Stimulated activated CD4-positive, alpha-beta T cell treated with anti-CD3 and anti-CD28 coated beads, Interleukin-12 subunit alpha, Interleukin-12 subunit beta, amount 100 ng/mL, for 24 hours (primary cell): Measurements from ENCODE around the gene LATS1.
"Not testable (repeated sequence)": the region's sequence is repeated elsewhere in the genome, so short reads cannot be mapped to it uniquely, and the experiment has no call there.

ENCODE experiments used
- DNase-seq, 2 experiments: peaks; one replicate each; pipeline ENCODE4 v3.0.0-alpha.2; 2020; ENCODE audit warnings: low read depth in 2 of 2

The LATS1 gene

GRCh38 chr6:149728499-149729234, 10.8 kb upstream of the LATS1 start:
- DNase-seq, result no peak

DNA sequence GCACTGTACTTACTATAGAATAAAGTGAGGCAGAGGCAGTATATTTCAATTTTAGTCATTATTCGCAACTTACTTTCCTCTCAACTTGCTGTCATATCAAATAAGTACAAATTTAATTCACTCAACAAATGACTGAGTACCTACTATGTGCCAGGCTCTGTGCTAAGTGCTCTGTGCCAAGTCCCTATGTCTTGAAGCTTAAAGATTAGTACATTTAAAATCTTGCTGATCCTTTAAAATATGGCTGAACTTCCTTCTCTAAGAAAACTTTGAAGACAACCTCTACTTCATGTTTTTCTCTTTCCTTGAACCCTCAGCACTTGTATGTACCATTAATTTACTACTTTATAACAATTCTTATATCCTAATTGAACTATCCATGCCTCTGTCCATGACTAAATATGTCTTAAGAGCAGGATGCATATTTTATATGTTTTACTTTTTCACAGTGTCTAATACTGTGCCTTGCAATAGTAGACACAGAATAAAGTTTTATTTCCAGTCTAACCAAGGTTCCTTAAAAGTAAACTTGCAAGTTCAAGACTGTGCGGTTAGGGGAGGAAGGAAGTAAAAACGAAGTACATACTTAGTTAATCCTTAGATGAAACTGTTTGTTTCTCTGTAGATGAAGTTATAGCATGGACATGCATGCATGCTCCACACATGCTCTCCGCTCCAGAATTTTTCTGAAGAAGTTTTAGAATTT, 10.0 kb upstream of the LATS1 start:
- DNase-seq, result no peak

GRCh38 chr6:149725785-149726184, 7.9 kb upstream of the LATS1 start:
- DNase-seq, result no peak

DNA sequence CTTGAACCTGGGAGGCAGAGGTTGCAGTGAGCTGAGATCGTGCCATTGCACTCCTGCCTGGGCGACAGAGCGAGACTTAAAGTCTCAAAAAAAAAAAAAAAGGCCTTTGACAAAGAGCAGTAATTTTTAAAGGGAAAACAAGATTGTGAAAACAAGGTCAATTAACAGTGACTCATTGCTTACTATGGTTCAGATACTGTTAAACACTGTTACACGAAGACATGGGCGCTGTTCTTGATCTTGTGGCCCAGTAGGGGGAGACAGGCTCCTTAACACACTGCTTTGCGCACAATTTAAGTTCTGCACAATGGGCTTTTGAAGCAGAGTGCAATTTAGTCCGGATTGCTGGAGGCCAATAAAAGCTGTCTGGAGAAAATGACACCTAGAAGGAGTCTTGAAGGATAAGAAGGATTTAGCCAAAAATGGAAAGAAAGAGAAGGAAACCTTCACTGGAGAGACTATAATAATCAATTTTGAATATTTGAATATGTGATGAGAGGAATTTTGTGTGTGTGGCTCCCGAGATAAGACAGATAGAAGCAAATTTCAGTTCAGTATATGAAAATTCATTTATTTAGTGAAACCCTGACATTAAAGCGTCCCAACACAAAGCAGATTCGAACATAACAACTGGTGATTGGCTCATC, 6.0 kb upstream of the LATS1 start:
- no peak for DNase-seq

- no peak for DNase-seq
These were observed 5.4 kb upstream of the LATS1 start for GRCh38 chr6:149723262-149723661.

DNA sequence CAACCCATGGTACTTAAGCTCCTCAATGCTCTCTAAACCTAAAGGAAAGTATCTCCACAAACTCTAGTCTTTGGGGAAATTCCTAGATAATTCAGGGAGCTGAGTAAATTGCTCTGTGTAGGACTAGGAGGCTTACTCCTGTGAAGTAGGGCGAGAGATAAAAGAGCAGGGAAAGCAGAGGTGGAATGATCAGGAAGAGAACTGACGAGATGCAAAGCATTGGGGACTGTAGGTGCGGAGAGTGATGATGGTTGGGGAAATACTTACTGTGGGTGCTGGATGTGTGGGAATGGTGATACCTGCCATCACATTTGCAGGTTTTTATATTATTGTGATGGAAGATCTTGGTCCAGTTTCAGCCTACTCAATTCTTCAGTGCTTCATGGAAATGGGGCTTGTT, 1.6 kb upstream of the LATS1 start:
- DNase-seq, result no peak

- no peak for DNase-seq
These were observed 680 bp downstream of the LATS1 start for GRCh38 chr6:149717255-149717587.

GRCh38 chr6:149716181-149716963, 1.5 kb downstream of the LATS1 start:
- no peak for DNase-seq

GRCh38 chr6:149714442-149714841, 3.5 kb downstream of the LATS1 start:
- DNase-seq, result no peak

DNA sequence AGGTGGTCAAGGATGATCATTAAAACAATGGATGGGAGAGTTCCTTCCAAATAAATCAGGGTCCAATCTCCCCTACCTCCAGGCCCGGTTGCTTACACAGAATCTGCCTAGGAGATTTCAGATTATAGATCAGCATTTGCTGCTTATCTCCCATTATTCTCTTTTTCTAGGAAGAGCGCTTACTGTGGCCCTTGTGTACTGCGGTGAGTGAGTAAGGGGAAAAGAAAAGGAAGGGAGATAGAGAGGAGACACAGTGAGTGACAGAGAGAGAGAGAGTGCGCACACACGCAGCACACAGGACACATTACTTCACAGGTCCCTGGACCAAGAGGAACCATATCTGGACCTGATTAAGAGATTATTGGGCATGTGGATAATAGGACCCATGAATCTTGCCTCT, 6.2 kb downstream of the LATS1 start:
- DNase-seq, result no peak

DNA sequence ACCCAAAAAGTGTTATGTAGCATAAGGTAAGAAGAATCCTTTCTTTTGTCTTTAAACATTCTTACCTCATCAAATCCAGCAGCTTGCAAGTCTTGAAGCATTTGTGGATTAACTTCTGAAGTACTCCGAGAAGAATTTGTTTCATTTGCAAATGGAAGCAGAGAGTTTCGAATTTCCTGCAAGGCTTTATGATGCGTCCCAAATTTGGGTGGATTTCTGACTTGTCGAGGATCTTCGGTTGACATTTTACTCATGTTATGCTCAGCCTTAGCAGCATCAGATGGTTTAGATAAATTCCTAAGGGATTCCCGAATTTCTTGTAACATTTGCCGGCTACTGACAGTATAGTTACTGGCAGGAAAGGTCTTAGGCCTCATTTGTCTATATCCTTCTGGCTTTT, 16.2 kb downstream of the LATS1 start:
- DNase-seq, result no peak

- no peak for DNase-seq
These were observed 18.8 kb downstream of the LATS1 start for GRCh38 chr6:149699150-149699549.

- no peak for DNase-seq
These were observed 19.7 kb downstream of the LATS1 start for GRCh38 chr6:149698175-149698574.

DNA sequence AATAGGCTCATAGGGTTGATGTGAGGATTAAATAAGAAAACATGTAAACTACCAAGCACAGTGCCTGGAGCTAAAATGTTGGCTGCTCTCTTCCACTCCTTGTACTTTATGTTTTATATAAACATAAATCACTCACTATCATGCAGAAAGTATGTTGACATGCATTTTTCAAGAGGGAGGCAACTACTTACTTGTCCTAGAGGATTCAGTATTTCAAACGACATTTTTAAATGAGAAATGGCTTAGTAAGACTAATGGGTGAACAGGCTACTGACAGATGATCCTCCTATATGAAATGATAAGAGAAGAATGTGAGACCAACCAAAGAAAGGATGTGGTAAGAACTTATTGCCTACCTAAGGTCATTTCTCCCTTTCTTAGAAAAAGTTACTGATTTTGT, 21.0 kb downstream of the LATS1 start:
- no peak for DNase-seq

GRCh38 chr6:149694921-149695320, 23.0 kb downstream of the LATS1 start:
- DNase-seq, result no peak

DNA sequence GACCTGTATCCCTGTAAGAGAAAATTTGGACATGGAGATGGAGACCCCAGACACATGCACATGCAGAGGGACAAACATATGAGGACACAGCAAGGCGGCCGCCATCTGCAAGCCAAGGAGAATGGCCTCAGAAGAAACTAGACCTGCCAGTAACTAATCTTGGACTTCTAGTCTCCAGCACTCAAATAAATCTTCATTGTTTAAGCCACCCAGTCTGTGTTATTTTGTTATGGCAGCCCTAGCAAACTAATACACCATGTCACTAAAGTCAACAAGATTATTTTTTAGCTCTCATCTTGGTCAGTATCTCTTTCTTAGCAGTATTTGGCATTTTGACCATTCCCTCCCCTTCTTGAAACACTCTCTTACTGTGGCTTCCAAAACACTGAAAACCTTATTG, 26.7 kb downstream of the LATS1 start:
- DNase-seq, result no peak

- no peak for DNase-seq
These were observed 31.7 kb downstream of the LATS1 start for GRCh38 chr6:149686230-149686629.

- DNase-seq, result no peak
These were observed 34.5 kb downstream of the LATS1 start for GRCh38 chr6:149683256-149683859.

DNA sequence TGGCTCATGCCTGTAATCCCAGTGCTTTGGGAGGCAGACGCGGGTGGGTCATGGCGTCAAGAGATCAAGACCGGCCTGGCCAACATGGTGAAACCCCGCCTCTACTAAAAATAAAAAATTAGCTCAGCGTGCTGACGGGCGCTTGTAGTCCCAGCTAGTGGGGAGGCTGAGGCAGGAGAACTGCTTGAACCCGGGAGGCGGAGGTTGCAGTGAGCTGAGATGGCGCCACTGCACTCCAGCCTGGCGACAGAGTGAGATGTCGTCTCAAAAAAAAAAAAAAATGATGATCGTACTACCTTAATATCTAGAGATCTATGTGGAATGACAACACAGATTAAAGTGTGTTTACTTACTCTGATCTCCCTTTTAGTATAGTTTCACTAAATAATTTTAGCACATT, 36.1 kb downstream of the LATS1 start:
- not testable (repeated sequence) for DNase-seq

DNA sequence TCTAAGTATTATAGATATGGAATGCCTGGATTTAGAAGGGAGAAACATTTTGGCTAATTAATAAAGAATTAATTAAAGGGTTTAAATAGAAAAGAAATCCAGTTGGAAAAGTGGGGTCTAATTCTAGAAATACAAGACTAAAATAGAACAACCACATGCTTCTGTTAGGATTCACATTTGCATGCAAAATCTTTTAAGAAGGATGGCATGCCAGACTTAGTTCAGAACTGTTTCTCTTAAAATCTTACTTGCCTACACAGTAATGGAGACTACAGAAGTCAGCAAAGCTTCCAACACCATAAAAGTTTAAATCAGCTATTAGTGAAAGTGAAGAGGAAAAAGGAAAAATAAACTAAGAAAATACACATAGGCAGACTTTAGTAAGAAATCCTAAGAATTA, 36.7 kb downstream of the LATS1 start:
- DNase-seq, result no peak

DNA sequence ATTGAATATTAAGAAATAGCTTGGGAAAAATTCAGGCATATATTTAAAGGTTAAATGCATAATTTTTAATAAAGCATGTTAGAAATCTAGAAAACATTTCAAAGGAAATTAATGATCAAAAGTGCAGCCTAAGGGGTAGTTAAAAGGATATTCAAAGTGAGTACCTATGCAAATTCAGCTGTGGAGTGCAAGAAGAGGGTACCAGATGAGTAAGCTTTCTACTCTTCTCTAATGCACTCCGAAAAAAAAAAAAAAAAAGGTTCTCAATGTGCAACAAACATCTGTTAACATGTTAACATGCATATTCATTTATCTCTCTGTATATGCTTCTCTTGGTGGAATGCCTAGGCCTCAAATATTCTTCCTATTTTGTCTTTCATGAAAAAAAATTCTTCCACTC, 37.4 kb downstream of the LATS1 start:
- DNase-seq, result no peak

DNA sequence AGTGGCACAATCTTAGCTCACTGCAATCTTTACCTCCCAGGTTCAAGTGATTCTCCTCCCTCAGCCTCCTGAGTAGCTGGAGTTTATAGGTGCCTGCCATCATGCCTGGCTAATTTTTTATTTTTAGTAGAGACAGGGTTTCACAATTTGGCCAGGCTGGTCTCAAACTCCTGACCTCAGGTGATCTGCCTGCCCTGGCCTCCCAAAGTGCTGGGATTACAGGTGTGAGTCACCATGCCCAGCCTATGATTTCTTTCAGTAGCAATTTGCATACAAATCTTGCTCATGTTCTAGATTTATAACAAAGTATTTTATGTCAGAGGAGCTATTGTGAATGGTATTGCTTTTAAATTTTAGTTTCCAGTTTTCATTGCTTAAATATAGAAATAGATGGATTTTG, 45.6 kb downstream of the LATS1 start:
- not testable (repeated sequence) for DNase-seq
